ENCODE data around the gene RSU1.

RSU1 gene

GRCh38 chr10:16547973-16548372 is 269.3 kb downstream of the RSU1 start:
- no peaks in the 10 kb centered on the region for H3K36me3 Mint-ChIP-seq
- ATAC-seq (no peak), DNase-seq (ENCODE audit: low spot score in 2 of 2) (no peak)
- H3K27ac Mint-ChIP-seq: no peak overlapping the region
- H3K4me1 Mint-ChIP-seq: no peaks in the 10 kb centered on the region
- H3K4me3 Mint-ChIP-seq: no peak overlapping the region
- H3K9me3 Mint-ChIP-seq: no peaks in the 10 kb centered on the region

- Mint-ChIP-seq H3K4me3 (no peak overlapping the region), H3K36me3 (no peaks in the 10 kb centered on the region), H3K9me3 (no peaks in the 10 kb centered on the region), H3K4me1 (no peaks in the 10 kb centered on the region), H3K27ac (no peak overlapping the region)
- peak; percentile 53 for ATAC-seq
- DNase-seq (ENCODE audit: low spot score in 2 of 2): no peak
Observed at GRCh38 chr10:16545116-16545736, 272.0 kb downstream of the RSU1 start.

- no peaks in the 10 kb centered on the region for H3K9me3 Mint-ChIP-seq
- H3K4me1 Mint-ChIP-seq: no peaks in the 10 kb centered on the region
- no peaks in the 10 kb centered on the region for H3K36me3 Mint-ChIP-seq
- DNase-seq (ENCODE audit: low spot score in 2 of 2) (no peak), ATAC-seq (no peak)
- no peak overlapping the region for H3K4me3 Mint-ChIP-seq
- H3K27ac Mint-ChIP-seq: no peak overlapping the region
Observed at GRCh38 chr10:16544591-16544990, 272.6 kb downstream of the RSU1 start.

GRCh38 chr10:16544099-16544498 is 273.1 kb downstream of the RSU1 start:
- Mint-ChIP-seq H3K9me3 (no peaks in the 10 kb centered on the region), H3K27ac (no peak overlapping the region), H3K36me3 (no peaks in the 10 kb centered on the region), H3K4me3 (no peak overlapping the region), H3K4me1 (no peaks in the 10 kb centered on the region)
- DNase-seq (ENCODE audit: low spot score in 2 of 2) (no peak), ATAC-seq (no peak)

Data from stimulated activated effector memory CD8-positive, alpha-beta T cell treated with anti-CD3 and anti-CD28 coated beads, Interleukin-12 subunit alpha, Interleukin-12 subunit beta, amount 100 ng/mL, for 72 hours (primary cell).